H1 (cell line): ENCODE measurements around the gene STARD3. TPM values are rescaled to one million over a fixed set of nuclear protein-coding genes. Genes with fewer than 3 reads are reported as not detected.
A peak's percentile ranks its signal among the peaks of the same experiment; 100 is the strongest.

Experiments used
- CTCF ChIA-PET: fragments of 300-600 bp; sonication (Branson Sonifier 250); formaldehyde crosslinking; loops from one replicate; lab custom pipeline; 2021; ENCODE audit not compliant: partially characterized antibody; lab: Charles Lee
- POLR2A ChIA-PET: fragments of 300-600 bp; sonication (Branson Sonifier 250); formaldehyde crosslinking; loops from one replicate; lab custom pipeline; 2021; ENCODE audit warnings: inconsistent platforms; ENCODE audit not compliant: partially characterized antibody; lab: Charles Lee
- DNase-seq, 2 experiments: peaks; one replicate each; pipeline versions ENCODE4 v3.0.0 to v3.0.0-alpha.2; 2010 to 2022; ENCODE audit warnings: low spot score in 2 of 2, low read depth in 1 of 2, mixed read lengths in 1 of 2
- FAIRE-seq: peaks from 2 replicates; lab custom pipeline; 2011; peaks lifted over from hg19 to GRCh38; lab: Jason Lieb, UNC
- H2AFZ ChIP-seq: 2 replicates; pipeline ENCODE4 v1.8.1; 2012; ENCODE audit warnings: low read length, inconsistent platforms
- H2AK5ac ChIP-seq: 2 replicates; pipeline ENCODE4 v1.6.1; 2013; ENCODE audit warnings: low read depth, low read length
- H2BK120ac ChIP-seq: replicated peaks from 2 replicates; pipeline ENCODE3; 2013; ENCODE audit warnings: low read depth, low read length, inconsistent platforms
- H2BK12ac ChIP-seq: 2 replicates; pipeline ENCODE4 v1.6.1; 2013; ENCODE audit warnings: low read depth, low read length
- H2BK15ac ChIP-seq: 2 replicates; pipeline ENCODE4 v1.6.1; 2013; ENCODE audit warnings: low read length
- H2BK20ac ChIP-seq: 2 replicates; pipeline ENCODE4 v1.6.1; 2013; ENCODE audit warnings: low read length
- H2BK5ac ChIP-seq: 2 replicates; pipeline ENCODE4 v1.6.1; 2013; ENCODE audit warnings: low read depth, low read length
- H3K14ac ChIP-seq: 2 replicates; pipeline ENCODE4 v1.6.1; 2013; ENCODE audit warnings: inconsistent platforms; ENCODE audit not compliant: insufficient read length
- H3K18ac ChIP-seq: 2 replicates; pipeline ENCODE4 v1.6.1; 2013; ENCODE audit warnings: low read length; ENCODE audit errors: extremely low read depth
- H3K23ac ChIP-seq: 2 replicates; pipeline ENCODE4 v1.6.1; 2013; ENCODE audit warnings: inconsistent platforms; ENCODE audit not compliant: insufficient read length
- H3K23me2 ChIP-seq: 2 replicates; pipeline ENCODE4 v1.6.1; 2013; ENCODE audit warnings: low read depth, low read length
- H3K27ac ChIP-seq: 2 replicates; pipeline ENCODE4 v1.6.1; 2011; ENCODE audit warnings: low read depth, low read length, inconsistent platforms
- H3K27me3 ChIP-seq, 4 experiments: replicated peaks in 1 of 4; 1 replicate in 1 of 4; 2 replicates in 3 of 4; pipeline versions ENCODE4 v1.6.1 to v1.8.1; 2011 to 2013; ENCODE audit warnings: low read length in 3 of 4, mild to moderate bottlenecking in 3 of 4, inconsistent platforms in 2 of 4, mixed read lengths in 2 of 4, moderate library complexity in 1 of 4; ENCODE audit not compliant: control insufficient read depth in 3 of 4, insufficient read depth in 3 of 4; ENCODE audit errors: extremely low read depth in 1 of 4
- H3K36me3 ChIP-seq, 4 experiments: 2 replicates each; pipeline versions ENCODE4 v1.6.1 to v1.8.1; 2011 to 2013; ENCODE audit warnings: mild to moderate bottlenecking in 4 of 4, low read length in 3 of 4, moderate library complexity in 2 of 4, control low read depth in 1 of 4, inconsistent platforms in 1 of 4; ENCODE audit not compliant: insufficient read depth in 4 of 4, control insufficient read depth in 2 of 4
- H3K4ac ChIP-seq: replicated peaks from 2 replicates; pipeline ENCODE3; 2013; ENCODE audit warnings: low read length, low read depth, mixed read lengths, inconsistent platforms; ENCODE audit not compliant: insufficient read length
- H3K4me1 ChIP-seq, 4 experiments: replicated peaks in 1 of 4; 1 replicate in 1 of 4; 2 replicates in 3 of 4; pipeline versions ENCODE4 v1.6.1 to v1.8.1; 2011 to 2013; ENCODE audit warnings: low read length in 3 of 4, inconsistent platforms in 2 of 4, mixed read lengths in 1 of 4; ENCODE audit not compliant: insufficient read depth in 4 of 4, control insufficient read depth in 3 of 4
- H3K4me2 ChIP-seq, 2 experiments: 2 replicates each; pipeline versions ENCODE4 v1.6.1 to v1.8.1; 2011 to 2013; ENCODE audit warnings: low read depth in 2 of 2, low read length in 2 of 2, control low read depth in 1 of 2, inconsistent platforms in 1 of 2, mild to moderate bottlenecking in 1 of 2; ENCODE audit not compliant: insufficient read depth in 1 of 2
- H3K4me3 ChIP-seq, 4 experiments: fragments of 200-600, 300-600 bp in 1 of 4; sonication (generic), shearing (Covaris generic), sonication (Bioruptor Twin) in 1 of 4; 2 replicates each; pipeline versions ENCODE4 v1.5.1 to v1.8.1; 2011 to 2016; ENCODE audit warnings: low read length in 4 of 4, low read depth in 3 of 4, control low read depth in 2 of 4, inconsistent platforms in 2 of 4, mild to moderate bottlenecking in 2 of 4, mixed read lengths in 1 of 4, moderate library complexity in 1 of 4; ENCODE audit not compliant: insufficient read depth in 2 of 4; ENCODE audit errors: extremely low read depth in 1 of 4
- H3K56ac ChIP-seq: replicated peaks from 2 replicates; pipeline ENCODE3; 2013; ENCODE audit warnings: low read depth, mild to moderate bottlenecking, mixed read lengths, low read length, inconsistent platforms; ENCODE audit not compliant: insufficient read length
- H3K79me1 ChIP-seq: 2 replicates; pipeline ENCODE4 v1.6.1; 2013; ENCODE audit warnings: low read depth, low read length, control low read depth
- H3K79me2 ChIP-seq, 2 experiments: 2 replicates each; pipeline versions ENCODE4 v1.6.1 to v1.8.1; 2012 to 2013; ENCODE audit warnings: low read length in 2 of 2, mild to moderate bottlenecking in 2 of 2, inconsistent platforms in 1 of 2; ENCODE audit not compliant: insufficient read depth in 2 of 2, control insufficient read depth in 1 of 2
- H3K9ac ChIP-seq, 4 experiments: replicated peaks in 1 of 4; 1 replicate in 1 of 4; 2 replicates in 3 of 4; pipeline versions ENCODE4 v1.6.1 to v1.8.1; 2011 to 2013; ENCODE audit warnings: low read depth in 3 of 4, low read length in 3 of 4, control low read depth in 2 of 4, mild to moderate bottlenecking in 2 of 4, moderate library complexity in 2 of 4, inconsistent platforms in 1 of 4; ENCODE audit errors: extremely low read depth in 1 of 4
- H3K9me3 ChIP-seq, 2 experiments: 2 replicates each; pipeline versions ENCODE4 v1.6.1 to v1.8.1; 2012 to 2013; ENCODE audit warnings: mild to moderate bottlenecking in 2 of 2, moderate library complexity in 2 of 2, control low read depth in 1 of 2, inconsistent platforms in 1 of 2, low read depth in 1 of 2, low read length in 1 of 2, mixed read lengths in 1 of 2; ENCODE audit not compliant: insufficient read depth in 2 of 2
- H4K20me1 ChIP-seq, 2 experiments: replicated peaks in 1 of 2; 2 replicates each; pipeline versions ENCODE3 to v1.8.1; 2011 to 2013; ENCODE audit warnings: inconsistent platforms in 2 of 2, low read length in 2 of 2, mild to moderate bottlenecking in 1 of 2; ENCODE audit not compliant: insufficient read depth in 2 of 2, control insufficient read depth in 1 of 2
- H4K5ac ChIP-seq: 2 replicates; pipeline ENCODE4 v1.6.1; 2013; ENCODE audit warnings: low read length, low read depth, mixed read lengths, inconsistent platforms; ENCODE audit not compliant: insufficient read length
- H4K8ac ChIP-seq: 2 replicates; pipeline ENCODE4 v1.8.0; 2013; ENCODE audit warnings: mild to moderate bottlenecking, moderate library complexity, low read length, inconsistent platforms; ENCODE audit not compliant: insufficient read depth; ENCODE audit errors: extremely low read depth
- H4K91ac ChIP-seq: replicated peaks from 2 replicates; pipeline ENCODE3; 2013; ENCODE audit warnings: low read length, mixed read lengths, inconsistent platforms; ENCODE audit not compliant: insufficient read length
- BRCA1 ChIP-seq: IDR thresholded peaks from 2 replicates; pipeline ENCODE4 v1.6.1; 2012; ENCODE audit warnings: low read depth, low read length, improper control_type of control experiment
- CBX5 ChIP-seq: fragments of 300-800, 300-1000 bp; sonication (generic); IDR thresholded peaks from 2 replicates; pipeline ENCODE4 v1.7.1; 2016; ENCODE audit warnings: antibody characterized with exemption, low read length, low read depth
- CHD2 ChIP-seq: IDR thresholded peaks from 2 replicates; pipeline ENCODE4 v1.6.1; 2012; ENCODE audit warnings: low read length, improper control_type of control experiment
- CTBP2 ChIP-seq: IDR thresholded peaks from 2 replicates; pipeline ENCODE4 v1.7.0; 2011; ENCODE audit warnings: borderline replicate concordance, mild to moderate bottlenecking, moderate library complexity, mixed read lengths, low read length; ENCODE audit not compliant: insufficient read depth, insufficient read length
- EP300 ChIP-seq, 2 experiments: IDR thresholded peaks; 1 replicate in 1 of 2; 2 replicates in 1 of 2; pipeline ENCODE4 v1.6.1; 2011 to 2012; ENCODE audit warnings: low read depth in 2 of 2, low read length in 2 of 2, mild to moderate bottlenecking in 2 of 2, borderline replicate concordance in 1 of 2, inconsistent platforms in 1 of 2, moderate library complexity in 1 of 2
- EZH2 ChIP-seq: fragments of 200-600 bp; sonication (generic); IDR thresholded peaks from 2 replicates; pipeline ENCODE4 v1.7.1; 2012; ENCODE audit warnings: low read depth, mild to moderate bottlenecking, moderate library complexity, low read length, inconsistent platforms; ENCODE audit not compliant: severe bottlenecking
- FOSL1 ChIP-seq: IDR thresholded peaks from 2 replicates; pipeline ENCODE4 v1.6.1; 2011; ENCODE audit warnings: mild to moderate bottlenecking, low read depth, low read length, moderate library complexity; ENCODE audit not compliant: insufficient read depth
- GABPA ChIP-seq: IDR thresholded peaks from 2 replicates; pipeline ENCODE4 v1.6.1; 2011; ENCODE audit warnings: mild to moderate bottlenecking, low read length, moderate library complexity, borderline replicate concordance; ENCODE audit not compliant: insufficient read depth
- KDM5A ChIP-seq: fragments of 200-600 bp; IDR thresholded peaks from 2 replicates; pipeline ENCODE4 v1.7.1; 2012; ENCODE audit warnings: mild to moderate bottlenecking, low read length, inconsistent platforms, mixed read lengths
- RFX5 ChIP-seq: IDR thresholded peaks from 2 replicates; pipeline ENCODE4 v1.6.1; 2011; ENCODE audit warnings: low read depth, low read length, improper control_type of control experiment, borderline replicate concordance
- RNF2 ChIP-seq: fragments of 200-900, 300-1000 bp; sonication (generic); IDR thresholded peaks from 2 replicates; pipeline ENCODE4 v1.7.1; 2016; ENCODE audit warnings: borderline replicate concordance, low read depth, mild to moderate bottlenecking, antibody characterized with exemption, low read length; ENCODE audit not compliant: poor library complexity, severe bottlenecking; ENCODE audit errors: missing control alignments
- ZNF274 ChIP-seq: IDR thresholded peaks from 2 replicates; pipeline ENCODE4 v1.7.0; 2012; ENCODE audit warnings: low read length, borderline replicate concordance; ENCODE audit errors: extremely low read depth
- WGBS, 2 experiments: shearing (Covaris generic) in 1 of 2; methylation state at CpG; one replicate each; pipeline versions ENCODE4 v1.1.6 to v1.1.7; 2013 to 2015; ENCODE audit warnings: low lambda C conversion rate in 2 of 2, mixed read lengths in 2 of 2, inconsistent platforms in 1 of 2, low coverage in 1 of 2, missing lambda C conversion rate in 1 of 2; ENCODE audit not compliant: insufficient replicate concordance in 2 of 2, insufficient coverage in 1 of 2, insufficient read length in 1 of 2; ENCODE audit errors: extremely low coverage in 1 of 2, missing lambda C conversion rate in 1 of 2; 5-methylcytosine and 5-hydroxymethylcytosine counted together
- polyA plus RNA-seq, 7 experiments: library from polyadenylated mRNA; depleted of rRNA in 3 of 7; stranded (reverse) in 5 of 7; unstranded in 2 of 7; fragments of >200 nt in 5 of 7; fragments of 200-250 nt in 2 of 7; gene quantifications; 1 replicate in 5 of 7; 2 replicates in 1 of 7; 4 replicates in 1 of 7; pipeline versions ENCODE4 v1.2.1 to v1.2.3, GENCODE V29; 2011 to 2013; ENCODE audit warnings: missing spikeins in 2 of 7, mixed read lengths in 2 of 7
- total RNA-seq: library from RNA; stranded (reverse); fragmentation: NEBNext Ultra II Directional; extraction: Animal tissue kit (Norgen Biotek cat#: 25700); gene quantifications from 2 replicates; pipeline ENCODE4 v1.2.1, GENCODE V29; 2021

The STARD3 gene
- total and polyA plus RNA-seq, 2 of the 8 experiments (the other 6 are each of a cell fraction or from before 2014, with no cell fraction given) = 47.6 to 80.3 TPM

DNA sequence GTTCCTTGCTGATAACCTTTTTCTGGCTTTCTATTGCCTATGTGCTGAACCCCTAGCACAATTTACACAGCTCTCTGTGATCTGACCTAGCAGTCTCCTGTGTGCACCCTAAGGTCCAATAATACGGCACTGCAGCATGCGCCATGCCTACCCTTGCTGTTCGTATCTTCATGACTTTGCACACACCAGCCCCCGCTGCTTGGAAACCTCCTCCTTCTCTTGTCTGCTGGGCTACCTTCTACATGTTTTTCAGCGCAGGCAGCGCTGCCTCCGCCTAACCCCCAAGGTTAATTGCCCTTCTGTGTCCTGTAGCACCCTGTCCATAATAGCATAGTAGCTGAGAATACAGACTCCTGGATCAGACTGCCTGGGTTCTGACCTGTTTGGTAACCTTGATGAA lies 1.4 kb downstream of the STARD3 start:
- Histone ChIP-seq H3K9ac (no peak overlapping the region), H3K27me3 (0 out of 7 replicates have a peak, but pooled peaks cover 0 to 3% (median 0%) of the 10 kb centered on the region in 4 experiments), H3K27ac (no peak overlapping the region), H3K36me3 (no peaks in the 10 kb centered on the region), H2BK12ac (no peak overlapping the region), H3K18ac (no peak overlapping the region), H3K4me1 (peaks cover 13 to 37% (median 23%) of the 10 kb centered on the region in 4 experiments), H3K23ac (no peak overlapping the region), H3K23me2 (peaks cover 8% of the 10 kb centered on the region; the same call in 1 of the 2 replicates), H4K20me1 (peaks cover 3 to 21% of the 10 kb centered on the region in 2 experiments), H2BK5ac (no peak overlapping the region), H2AK5ac (no peak overlapping the region), H3K9me3 (no peaks in the 10 kb centered on the region), H3K14ac (no peak overlapping the region), H3K4ac (no peak overlapping the region), H3K56ac (no peak overlapping the region), H2BK15ac (no peak overlapping the region), H3K4me2 (peak overlapping the region in 1 of 2 experiments; percentile 97; a peak in 1 of 4 replicates), H3K79me2 (peaks cover 8 to 57% of the 10 kb centered on the region in 2 experiments), H2BK20ac (no peak overlapping the region), H3K4me3 (peak overlapping the region in 3 of 4 experiments; percentile 79 to 87 (median 83); a peak in 2 of 8 replicates), H4K91ac (no peak overlapping the region), H4K8ac (no peak overlapping the region), H2AFZ (no peak overlapping the region), H3K79me1 (peaks cover 31% of the 10 kb centered on the region), H2BK120ac (no peak overlapping the region), H4K5ac (no peak overlapping the region)
- ChIA-PET POLR2A (interaction anchor here (1.1 to 5.5 kb wide), 10 partner anchors 9 to 117 kb away, joined by 3 to 28 read pairs (median 4); partner anchors contain the start of gene PGAP3), CTCF (interaction anchor here (1.4 to 49.2 kb wide), 7 partner anchors 9 to 92 kb away, joined by 7 to 1885 read pairs (median 10); partner anchors contain the start of genes ERBB2, MIEN1, PGAP3 and PNMT)
- FAIRE-seq (no peak), DNase-seq (no peak)
- 99% methylated on average over 7 of the region's 7 CpGs; no CpG with 5 or more reads in 1 of the 2 experiments for WGBS, 2 experiments
- TF ChIP-seq EP300 (IDR thresholded peaks at IDR 0.05; ENCODE audit: borderline replicate concordance in 1 of 2, low read depth in 2 of 2, low read length in 2 of 2) = no peak
- TF ChIP-seq BRCA1 = no peak
- TF ChIP-seq GABPA = no peak
- no peak for TF ChIP-seq ZNF274
- TF ChIP-seq EZH2 = no peak
- no peak for TF ChIP-seq RNF2
- TF ChIP-seq FOSL1 = no peak
- TF ChIP-seq CHD2 = no peak
- TF ChIP-seq KDM5A = no peak
- no peak for TF ChIP-seq CBX5
- TF ChIP-seq RFX5 = no peak
- TF ChIP-seq CTBP2 = no peak
